ENCODE measurements around the gene SLC45A3.
"Not testable (repeated sequence)": the region's sequence is repeated elsewhere in the genome, so short reads cannot be mapped to it uniquely, and the experiment has no call there.

SLC45A3 gene

GRCh38 chr1:205666372-205667166 is 13.7 kb downstream of the SLC45A3 start:
- no peak for FAIRE-seq

- FAIRE-seq = no peak
Measured at GRCh38 chr1:205665201-205666045, 14.9 kb downstream of the SLC45A3 start.

GRCh38 chr1:205664399-205665017 is 15.8 kb downstream of the SLC45A3 start:
- FAIRE-seq = no peak

- no peak for FAIRE-seq
Measured at GRCh38 chr1:205663286-205663936, 16.9 kb downstream of the SLC45A3 start.

- FAIRE-seq = no peak
Measured at GRCh38 chr1:205662791-205663190, 17.5 kb downstream of the SLC45A3 start.

- FAIRE-seq = no peak
Measured at GRCh38 chr1:205662135-205662738, 18.1 kb downstream of the SLC45A3 start.

- FAIRE-seq = no peak
Measured at GRCh38 chr1:205661429-205662134, 18.7 kb downstream of the SLC45A3 start.

GRCh38 chr1:205660361-205660760 is 19.9 kb downstream of the SLC45A3 start:
- no peak for FAIRE-seq

GRCh38 chr1:205658943-205659581 is 21.2 kb downstream of the SLC45A3 start:
- FAIRE-seq = no peak

- no peak for FAIRE-seq
Measured at GRCh38 chr1:205656236-205656635, 24.1 kb downstream of the SLC45A3 start.

- FAIRE-seq = no peak
Measured at GRCh38 chr1:205652984-205653383, 27.3 kb downstream of the SLC45A3 start.

- no peak for FAIRE-seq
Measured at GRCh38 chr1:205650241-205650640, 30.1 kb downstream of the SLC45A3 start.

GRCh38 chr1:205645519-205645918 is 34.8 kb downstream of the SLC45A3 start:
- FAIRE-seq = no peak

GRCh38 chr1:205642679-205643307 is 37.5 kb downstream of the SLC45A3 start:
- no peak for FAIRE-seq

- no peak for FAIRE-seq
Measured at GRCh38 chr1:205639567-205639966, 40.7 kb downstream of the SLC45A3 start.

GRCh38 chr1:205637854-205638468 is 42.3 kb downstream of the SLC45A3 start:
- FAIRE-seq = no peak

- FAIRE-seq = no peak
Measured at GRCh38 chr1:205636732-205637131, 43.6 kb downstream of the SLC45A3 start.

- FAIRE-seq = not testable (repeated sequence)
Measured at GRCh38 chr1:205636138-205636530, 44.2 kb downstream of the SLC45A3 start.

GRCh38 chr1:205633421-205633976 is 46.8 kb downstream of the SLC45A3 start:
- no peak for FAIRE-seq

GRCh38 chr1:205632669-205633169 is 47.6 kb downstream of the SLC45A3 start:
- no peak for FAIRE-seq
